Suprapubic skin (tissue), 3 donors: Measurements from ENCODE around the gene MAST3.

Experiments
- CTCF ChIP-seq, 2 donors: fragments of 200-600 bp in 1 of 2; fragments of 450-650 bp in 1 of 2; sonication (generic) in 1 of 2; IDR thresholded peaks; one replicate each; pipeline ENCODE4 v1.5.1; 2016 to 2019; ENCODE audit warnings: antibody characterized with exemption in 2 of 2, mild to moderate bottlenecking in 1 of 2, moderate library complexity in 1 of 2
- EP300 ChIP-seq: sonication (generic); formaldehyde crosslinking; IDR thresholded peaks from one replicate; pipeline ENCODE4 v1.6.1; 2017; ENCODE audit warnings: antibody characterized with exemption

DNA sequence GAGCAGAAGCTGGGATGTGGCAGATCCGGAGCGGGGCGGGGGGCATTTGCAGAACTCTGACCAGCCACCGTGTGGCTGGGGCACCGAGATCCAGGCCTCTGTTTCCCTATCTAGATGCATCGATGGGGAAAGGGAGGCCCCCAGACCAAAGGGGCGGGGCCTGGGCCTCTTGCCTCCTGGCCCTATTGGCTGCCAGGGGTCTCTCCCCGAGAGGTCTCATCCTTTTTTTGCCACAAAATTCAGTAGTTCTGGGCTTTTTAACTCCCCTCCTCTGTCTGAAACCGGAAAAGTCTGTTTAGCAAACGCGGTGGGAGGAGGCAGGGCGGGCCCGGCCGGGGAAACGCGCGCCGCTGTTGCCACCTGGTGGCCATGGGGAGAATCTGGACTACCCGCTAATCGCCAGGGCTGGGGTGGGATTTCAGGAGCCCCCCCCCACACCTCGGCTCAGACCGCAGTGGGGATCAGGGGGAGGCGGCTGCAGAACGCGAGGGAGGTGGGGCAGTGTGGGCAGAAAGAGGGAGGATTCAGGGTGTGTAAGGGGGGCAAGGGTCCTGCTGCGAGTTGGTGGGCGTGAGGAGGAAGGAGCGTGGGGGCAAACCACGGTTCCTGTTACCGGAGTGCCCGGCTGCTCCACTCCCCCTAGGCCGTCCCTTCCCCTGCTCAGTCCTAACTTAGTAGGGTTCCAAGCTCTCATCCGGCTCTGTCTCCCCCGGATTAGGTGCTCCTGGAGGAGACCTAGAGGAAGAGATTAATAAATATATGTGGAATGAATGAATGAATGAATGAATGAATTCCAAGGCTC is 39.2 kb upstream of the MAST3 start:
- TF ChIP-seq CTCF (IDR thresholded peaks at IDR 0.05) (peak; percentile 82 to 91), EP300 (no peak)
